WTC11 (cell line): Measurements from ENCODE around the gene ASGR1.

Source experiments
- IRF1 ChIP-seq: sonication (generic); formaldehyde crosslinking; IDR thresholded peaks from 2 replicates; pipeline ENCODE4 v1.8.0; 2023; ENCODE audit warnings: missing genetic modification reagents
- ZNF219 ChIP-seq: sonication (generic); formaldehyde crosslinking; IDR thresholded peaks from 2 replicates; pipeline ENCODE4 v1.8.0; 2023; ENCODE audit warnings: missing genetic modification reagents, mild to moderate bottlenecking, borderline replicate concordance

- no peak for TF ChIP-seq IRF1
- TF ChIP-seq ZNF219 (CRISPR knock-in tag): no peak
These were observed 43.8 kb upstream of the ASGR1 start for GRCh38 chr17:7222972-7223292.
